HG02610 (cell line): ENCODE results near the gene GADD45B.
"Not testable (repeated sequence)": the region's sequence is repeated elsewhere in the genome, so short reads cannot be mapped to it uniquely, and the experiment has no call there.

Source experiments
- ATAC-seq: cut with Tn5 transposase; IDR thresholded peaks from one replicate; pipeline ENCODE4 v1.9.1; 2021; ENCODE audit warnings: mild to moderate bottlenecking, moderate library complexity; ENCODE audit not compliant: unreplicated experiment

The GADD45B gene

GRCh38 chr19:2487090-2487489, 11.2 kb downstream of the GADD45B start:
- no peak for ATAC-seq

DNA sequence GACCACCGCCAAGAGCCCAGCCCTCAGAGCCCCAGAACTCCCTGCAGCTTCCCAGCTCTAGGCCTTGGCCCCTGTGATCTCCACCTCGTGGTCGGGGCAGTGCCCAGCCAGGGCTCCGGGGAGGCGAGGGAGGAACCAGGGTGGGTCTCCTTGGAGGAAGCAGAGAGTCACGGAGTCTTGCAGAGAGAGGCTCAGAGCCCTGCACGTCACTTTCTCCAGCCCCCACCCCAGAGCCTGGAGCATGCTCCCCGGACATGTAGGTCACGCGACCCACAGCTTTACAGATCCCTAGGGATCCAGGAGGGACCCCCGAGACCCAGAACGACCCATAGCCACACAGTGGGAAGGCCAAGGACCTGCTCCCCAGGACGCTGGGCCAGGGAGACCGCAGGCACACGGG, 11.9 kb downstream of the GADD45B start:
- ATAC-seq = no peak

GRCh38 chr19:2488405-2488941, 12.5 kb downstream of the GADD45B start:
- no peak for ATAC-seq

DNA sequence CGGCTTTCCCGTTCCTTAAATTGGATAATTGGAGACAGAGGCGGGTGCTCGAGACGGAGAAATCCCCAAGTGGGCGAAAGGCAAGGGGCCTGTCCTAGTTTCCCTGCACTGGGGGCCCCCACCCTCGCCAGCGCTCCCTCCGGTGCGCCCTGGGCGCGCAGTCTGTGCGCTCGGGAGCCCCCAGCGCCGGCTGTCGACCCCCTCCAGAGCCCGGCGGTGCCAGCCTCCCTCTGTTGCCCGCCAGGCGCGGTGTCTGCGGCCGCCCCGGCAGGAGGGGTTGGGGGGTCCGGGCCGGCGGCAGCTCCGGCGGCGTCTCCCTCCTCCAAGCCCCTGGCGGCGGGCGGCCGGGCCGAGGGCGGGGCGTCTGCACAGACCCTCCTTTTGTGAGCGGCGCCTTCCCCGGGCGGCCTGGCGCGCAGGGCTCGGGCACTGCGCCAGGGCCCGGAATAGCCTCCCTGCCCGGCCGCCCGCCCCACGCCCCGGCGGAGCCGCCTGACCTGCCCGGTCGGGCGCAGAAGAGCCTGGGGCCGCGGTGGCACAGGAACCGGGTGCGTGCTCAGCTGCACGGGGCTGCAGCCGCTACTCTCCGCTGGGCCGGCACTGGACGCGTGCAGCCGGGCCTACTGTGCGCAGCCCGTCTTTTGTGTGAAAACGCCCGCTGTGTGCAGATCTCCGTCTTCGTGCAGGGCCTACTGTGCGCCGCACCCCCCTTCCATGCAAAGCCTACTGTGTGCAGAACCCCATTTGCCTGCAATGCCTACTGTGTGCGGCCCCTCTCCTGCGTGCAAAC, 13.2 kb downstream of the GADD45B start:
- ATAC-seq = no peak

DNA sequence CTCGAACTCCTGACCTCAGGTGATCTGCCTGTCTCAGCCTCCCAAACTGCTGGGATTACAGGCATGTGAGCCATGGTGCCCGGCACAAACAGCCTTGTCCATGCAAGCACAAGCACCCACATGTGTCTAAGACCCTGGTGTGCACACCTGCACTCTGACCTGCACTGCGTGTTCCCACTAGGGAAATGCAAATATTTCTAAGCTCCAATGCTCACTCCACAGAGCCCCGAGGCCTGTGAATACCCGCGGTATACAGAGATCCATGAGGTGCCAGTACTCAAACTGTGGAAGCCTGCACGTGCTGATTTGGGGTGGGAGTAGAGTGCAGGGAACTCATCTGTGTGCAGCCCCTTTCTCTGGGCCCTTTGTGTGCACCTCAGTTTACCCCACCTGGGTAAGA, 14.7 kb downstream of the GADD45B start:
- no peak for ATAC-seq

DNA sequence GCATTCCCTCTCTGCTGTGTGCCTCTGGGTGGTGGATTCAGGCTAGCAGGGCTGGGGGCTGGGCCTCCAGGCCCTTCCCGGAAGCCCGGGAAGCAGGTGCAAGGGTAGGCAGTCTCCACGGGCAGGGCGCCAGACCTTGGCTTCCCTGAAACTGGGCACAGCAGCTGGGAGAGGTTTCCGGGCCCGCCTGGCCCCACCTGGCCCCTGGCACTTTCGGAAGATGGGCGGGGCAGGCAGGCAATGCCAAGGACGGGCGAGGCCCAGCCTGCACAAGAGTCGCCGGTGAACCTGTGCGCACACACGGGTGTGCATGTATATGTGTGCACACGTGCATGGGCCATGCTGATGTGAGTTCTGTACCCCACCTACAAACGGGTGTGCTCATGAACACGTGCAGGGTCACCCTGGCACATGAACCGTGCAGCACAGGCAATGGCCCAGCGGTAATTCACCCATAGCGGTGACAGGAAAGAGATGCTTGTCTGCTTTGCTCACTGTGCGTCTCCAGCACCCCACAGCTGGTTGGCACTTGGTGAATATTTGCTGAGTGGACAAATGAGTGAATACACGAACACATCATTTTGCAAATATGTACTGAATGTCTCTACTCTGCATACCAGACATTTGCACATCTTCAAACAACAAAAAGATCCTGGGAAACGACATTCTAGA, 15.3 kb downstream of the GADD45B start:
- ATAC-seq = no peak

DNA sequence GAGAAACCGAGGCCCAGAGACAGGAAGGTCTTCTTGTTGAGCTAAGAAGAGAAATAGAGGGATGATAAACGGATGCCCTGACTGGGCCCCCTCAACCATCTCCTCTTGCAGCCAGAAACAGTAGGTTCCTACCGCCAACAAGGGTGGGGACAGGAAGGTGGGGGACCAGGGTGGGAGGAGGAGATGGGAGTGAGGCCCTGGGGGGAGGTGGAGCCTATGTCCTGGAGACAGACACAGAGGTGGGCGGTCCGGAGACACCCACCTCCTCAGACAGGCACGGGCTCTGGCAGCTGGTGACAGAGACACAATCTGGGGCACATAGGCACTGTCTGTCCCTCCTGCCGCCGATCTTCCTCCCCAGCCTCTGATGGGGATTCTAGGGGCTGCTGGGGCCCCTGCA, 16.9 kb downstream of the GADD45B start:
- ATAC-seq = no peak

GRCh38 chr19:2493448-2493847, 17.5 kb downstream of the GADD45B start:
- ATAC-seq = not testable (repeated sequence)

- no peak for ATAC-seq
These were observed 18.1 kb downstream of the GADD45B start for GRCh38 chr19:2494084-2494446.

GRCh38 chr19:2494447-2495129, 18.7 kb downstream of the GADD45B start:
- ATAC-seq = peak; percentile 66

DNA sequence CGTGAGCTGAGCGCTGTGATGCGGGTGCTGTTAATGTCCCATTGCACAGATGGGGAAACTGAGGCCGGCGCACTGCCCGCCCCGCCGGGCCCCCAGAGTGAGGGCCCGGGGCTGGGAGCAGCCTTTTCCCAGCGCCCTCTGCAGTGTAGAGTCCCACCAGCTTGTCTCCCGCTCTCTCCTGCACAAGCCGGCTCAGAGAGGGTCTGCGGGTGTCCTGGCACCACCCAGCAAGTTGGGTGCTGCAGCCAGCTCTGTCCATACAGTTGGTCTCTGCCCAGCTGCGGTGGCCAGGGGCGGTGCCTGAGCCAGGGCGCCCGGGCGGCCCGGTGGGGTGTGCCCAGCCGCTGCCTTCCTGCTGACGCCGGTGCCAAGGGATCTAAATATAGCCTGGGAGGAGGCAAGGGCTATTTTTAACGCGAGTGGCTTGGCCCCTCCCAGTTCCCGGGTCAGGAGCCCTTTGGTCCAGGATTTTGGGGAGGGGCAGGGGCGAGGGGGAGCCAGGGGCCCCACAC, 19.3 kb downstream of the GADD45B start:
- peak; percentile 13 for ATAC-seq

GRCh38 chr19:2495651-2496316, 19.9 kb downstream of the GADD45B start:
- no peak for ATAC-seq

DNA sequence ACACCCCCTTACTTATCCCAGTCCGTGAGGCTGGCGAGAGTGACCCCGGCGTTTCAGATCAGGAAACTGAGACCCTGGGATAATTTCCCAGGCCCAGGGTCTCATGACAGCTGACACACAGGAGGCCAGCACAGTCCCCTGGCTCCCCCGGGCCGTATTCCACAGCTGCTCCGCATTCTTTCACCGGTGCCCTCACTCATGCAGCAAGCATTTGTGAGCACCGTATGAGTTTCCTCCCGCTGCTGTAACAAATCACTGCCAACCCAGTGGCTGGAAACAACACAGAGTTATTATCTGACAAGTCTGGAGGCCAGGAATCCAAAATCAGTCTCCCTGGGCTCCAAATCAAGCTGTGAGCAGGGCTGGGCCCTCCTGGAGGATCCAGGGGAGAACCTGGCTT, 21.3 kb downstream of the GADD45B start:
- no peak for ATAC-seq

DNA sequence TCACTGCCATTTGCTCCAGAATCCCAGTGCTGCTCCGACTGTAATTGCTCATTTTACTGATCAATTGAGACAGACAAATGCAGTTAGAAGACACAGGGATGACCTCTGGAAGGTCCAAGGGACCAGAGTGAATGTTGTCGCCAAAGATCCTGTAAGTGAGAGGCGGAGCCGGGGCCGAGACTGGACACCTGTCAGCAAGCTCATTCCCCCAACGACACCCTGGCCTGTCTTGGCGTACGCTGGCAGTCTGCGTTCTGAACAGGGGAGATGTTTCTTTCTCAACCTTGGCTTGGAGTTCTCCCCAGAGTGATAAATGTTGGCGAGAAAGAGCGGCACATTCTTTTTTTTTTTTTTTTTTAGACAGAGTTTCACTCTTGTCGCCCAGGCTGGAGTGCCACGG, 24.2 kb downstream of the GADD45B start:
- no peak for ATAC-seq

DNA sequence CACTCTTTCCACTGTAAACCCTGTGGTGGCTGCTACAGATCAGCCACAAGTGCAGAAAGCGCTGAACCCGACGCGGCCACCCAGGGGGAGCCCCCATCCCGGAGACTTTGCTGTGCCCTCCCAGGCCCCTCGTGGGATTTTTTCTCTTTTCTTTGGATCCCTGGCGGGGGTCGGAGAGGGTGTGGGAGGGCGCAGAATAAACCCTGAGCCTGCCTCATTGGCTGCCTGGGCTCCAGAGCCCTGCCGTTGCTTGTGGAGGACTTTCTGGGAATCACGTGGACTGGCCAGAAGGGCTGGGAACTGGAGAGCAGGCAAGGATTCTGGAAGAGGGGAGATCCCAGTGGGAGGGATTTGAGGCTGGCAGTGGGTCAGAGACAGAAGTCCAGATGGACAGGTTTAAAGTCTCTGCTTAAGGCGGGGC, 24.9 kb downstream of the GADD45B start:
- no peak for ATAC-seq

- no peak for ATAC-seq
These were observed 27.7 kb downstream of the GADD45B start for GRCh38 chr19:2503521-2504109.

GRCh38 chr19:2506656-2507055, 30.7 kb downstream of the GADD45B start:
- ATAC-seq = not testable (repeated sequence)

GRCh38 chr19:2507109-2507508, 31.2 kb downstream of the GADD45B start:
- ATAC-seq = no peak

- ATAC-seq = no peak
These were observed 33.2 kb downstream of the GADD45B start for GRCh38 chr19:2509096-2509495.

DNA sequence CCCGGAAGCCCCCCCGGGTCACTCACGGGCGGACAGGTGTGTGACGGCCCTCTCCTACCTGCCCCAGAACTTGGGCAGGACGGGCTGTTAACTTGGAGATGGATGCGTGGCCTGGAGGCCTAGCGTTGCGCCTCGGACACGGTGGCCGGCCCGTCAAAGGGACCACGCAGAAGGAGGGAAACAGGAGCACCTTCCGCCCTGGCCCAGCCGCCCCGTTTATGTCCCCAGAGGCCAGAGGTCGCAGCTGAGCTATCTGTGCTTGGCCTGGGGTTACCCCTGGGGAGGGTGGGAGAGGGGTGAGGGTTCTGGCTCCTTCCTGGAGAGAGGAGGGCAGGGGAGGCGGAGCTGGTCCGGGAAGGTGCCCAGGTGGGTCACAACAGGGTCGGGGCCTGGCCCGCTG, 35.6 kb downstream of the GADD45B start:
- no peak for ATAC-seq

GRCh38 chr19:2511991-2512390, 36.1 kb downstream of the GADD45B start:
- ATAC-seq = no peak
